GM13976 (cell line): ENCODE measurements around the gene FNBP1.
"Not testable (repeated sequence)": the region's sequence is repeated elsewhere in the genome, so short reads cannot be mapped to it uniquely, and the experiment has no call there.

Experiments used
- DNase-seq: peaks from one replicate; pipeline ENCODE4 v3.0.0; 2012; ENCODE audit warnings: low spot score
- in situ Hi-C: fragments of 300-500 bp; cut with MboI; formaldehyde crosslinking; loops from one replicate; pipeline ENCODE4 v1.12.0; 2022; ENCODE audit warnings: low sequenced_read_pairs, mixed read lengths, inconsistent platforms; ENCODE audit not compliant: unreplicated experiment
- TF ChIP-seq, protein P1 (sequence below): IDR thresholded peaks from 2 replicates; pipeline ENCODE4 v1.5.1; 2012; ENCODE audit warnings: borderline replicate concordance, mild to moderate bottlenecking; ENCODE audit not compliant: insufficient read depth; ENCODE audit errors: extremely low read depth, missing control alignments, control extremely low read depth

FNBP1 gene

DNA sequence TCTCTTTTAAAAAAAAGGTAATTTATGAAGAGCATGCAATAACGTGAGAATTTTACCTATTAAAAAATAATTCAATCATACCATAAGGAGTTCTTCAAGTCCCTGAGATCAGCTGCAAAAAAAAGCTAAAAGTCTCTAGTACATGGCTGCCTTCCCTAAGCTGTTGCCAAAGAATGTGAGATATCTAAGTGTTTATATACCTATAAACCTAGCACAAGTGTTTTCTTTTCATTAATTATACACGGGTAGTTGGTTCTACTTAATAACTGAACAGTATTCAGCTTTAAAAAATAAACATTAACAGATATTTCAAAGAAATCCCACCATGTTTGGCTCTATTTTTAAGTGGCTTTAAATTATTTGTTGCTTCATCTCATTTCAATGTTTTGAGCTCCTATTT lies 25.9 kb downstream of the FNBP1 start:
- TF ChIP-seq, protein P1, sequence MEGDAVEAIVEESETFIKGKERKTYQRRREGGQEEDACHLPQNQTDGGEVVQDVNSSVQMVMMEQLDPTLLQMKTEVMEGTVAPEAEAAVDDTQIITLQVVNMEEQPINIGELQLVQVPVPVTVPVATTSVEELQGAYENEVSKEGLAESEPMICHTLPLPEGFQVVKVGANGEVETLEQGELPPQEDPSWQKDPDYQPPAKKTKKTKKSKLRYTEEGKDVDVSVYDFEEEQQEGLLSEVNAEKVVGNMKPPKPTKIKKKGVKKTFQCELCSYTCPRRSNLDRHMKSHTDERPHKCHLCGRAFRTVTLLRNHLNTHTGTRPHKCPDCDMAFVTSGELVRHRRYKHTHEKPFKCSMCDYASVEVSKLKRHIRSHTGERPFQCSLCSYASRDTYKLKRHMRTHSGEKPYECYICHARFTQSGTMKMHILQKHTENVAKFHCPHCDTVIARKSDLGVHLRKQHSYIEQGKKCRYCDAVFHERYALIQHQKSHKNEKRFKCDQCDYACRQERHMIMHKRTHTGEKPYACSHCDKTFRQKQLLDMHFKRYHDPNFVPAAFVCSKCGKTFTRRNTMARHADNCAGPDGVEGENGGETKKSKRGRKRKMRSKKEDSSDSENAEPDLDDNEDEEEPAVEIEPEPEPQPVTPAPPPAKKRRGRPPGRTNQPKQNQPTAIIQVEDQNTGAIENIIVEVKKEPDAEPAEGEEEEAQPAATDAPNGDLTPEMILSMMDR: no peak
- in situ Hi-C loops: no loop called here
- DNase-seq: no peak

DNA sequence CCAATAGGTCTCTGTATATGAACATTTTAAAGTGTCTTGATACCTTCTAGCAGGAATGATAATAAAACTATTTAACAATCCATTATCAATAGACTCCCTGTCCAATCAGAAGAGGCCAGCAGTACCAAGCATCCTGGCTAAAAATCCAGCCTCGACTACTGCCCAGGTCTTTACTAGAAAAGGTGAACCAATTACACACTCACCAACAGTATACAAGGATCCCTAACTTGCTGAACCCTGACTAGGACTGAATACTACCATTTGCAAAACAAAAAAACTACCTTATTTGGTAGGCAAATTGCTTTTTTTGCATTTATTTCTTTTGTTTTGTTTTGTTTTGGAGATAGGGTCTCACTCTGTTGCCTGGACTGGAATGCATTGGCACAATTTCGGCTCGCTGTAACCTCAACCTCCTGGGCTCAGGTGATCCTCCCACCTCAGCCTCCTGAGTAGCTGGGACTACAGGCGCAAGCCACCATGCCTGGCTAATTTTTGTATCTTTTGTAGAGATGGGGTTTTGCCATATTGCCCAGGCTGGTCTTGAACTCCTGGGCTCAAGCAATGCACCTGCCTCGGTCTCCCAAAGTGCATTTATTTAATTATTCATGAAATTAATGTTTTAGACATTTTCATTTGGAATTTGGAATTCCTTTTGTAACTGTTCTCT lies 27.5 kb downstream of the FNBP1 start:
- in situ Hi-C loops: no loop called here

DNA sequence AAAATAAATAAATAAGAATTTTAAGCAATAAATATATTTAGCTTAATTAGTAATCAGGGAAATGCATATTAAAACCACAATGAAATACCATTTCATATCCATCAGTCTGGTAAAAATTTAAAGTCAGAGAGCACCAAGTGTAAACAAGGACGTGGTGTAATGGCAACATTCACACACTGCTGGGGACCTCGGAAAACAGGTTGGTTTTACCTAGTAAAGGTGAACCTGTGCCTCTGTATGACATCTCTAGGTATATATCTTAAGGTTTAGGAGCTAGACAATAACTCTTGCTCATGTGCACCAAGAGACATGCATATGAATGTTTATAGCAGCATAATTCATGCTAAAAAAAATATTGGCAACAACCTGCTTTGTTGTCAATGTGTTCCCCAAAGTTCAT lies 29.7 kb downstream of the FNBP1 start:
- TF ChIP-seq, protein P1: no peak
- no peak for DNase-seq
- in situ Hi-C loops: no loop called here

More for the DNA sequence above, 27.5 kb downstream of the FNBP1 start:
- no peak for DNase-seq
- TF ChIP-seq, protein P1: no peak

DNA sequence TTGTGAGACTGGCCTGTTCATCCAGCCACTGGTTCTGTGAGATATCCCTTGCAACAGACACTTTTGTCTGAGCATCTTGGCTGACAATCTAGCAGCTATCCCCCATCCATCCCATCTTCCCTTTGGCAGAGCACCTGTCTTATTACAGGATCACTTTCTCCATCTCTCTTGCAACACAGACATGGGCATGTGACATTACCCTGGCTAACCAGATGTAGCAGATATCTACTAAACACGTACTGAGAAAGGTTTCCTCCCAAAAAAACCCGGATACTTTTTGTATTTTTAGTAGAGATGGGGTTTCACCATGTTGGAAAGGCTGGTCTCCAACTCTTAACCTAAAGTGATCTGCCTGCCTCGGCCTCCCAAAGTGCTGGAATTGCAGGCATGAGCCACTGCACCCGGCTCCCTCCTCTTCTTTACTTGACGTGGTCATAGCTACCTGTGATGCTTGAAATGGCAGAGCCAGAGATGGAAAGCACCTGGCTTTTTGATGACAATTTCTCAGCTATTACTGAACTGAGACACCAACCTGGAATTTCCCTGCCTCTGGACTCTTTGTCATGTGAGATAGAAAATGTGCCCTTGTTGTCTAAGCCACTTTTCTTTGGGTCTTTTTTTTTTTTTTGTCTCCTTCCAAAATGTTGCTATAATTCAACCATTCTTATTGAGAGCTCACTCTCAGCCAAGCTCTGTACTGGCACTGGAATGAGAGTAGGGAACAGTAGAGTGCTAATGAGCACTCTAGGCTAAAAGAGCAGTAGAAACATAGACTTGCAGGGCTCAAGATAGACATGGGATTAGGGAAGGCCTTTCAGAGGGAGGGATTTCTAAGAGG lies 32.6 kb downstream of the FNBP1 start:
- TF ChIP-seq, protein P1: no peak
- in situ Hi-C loops: no loop called here
- peak; percentile 42 for DNase-seq

DNA sequence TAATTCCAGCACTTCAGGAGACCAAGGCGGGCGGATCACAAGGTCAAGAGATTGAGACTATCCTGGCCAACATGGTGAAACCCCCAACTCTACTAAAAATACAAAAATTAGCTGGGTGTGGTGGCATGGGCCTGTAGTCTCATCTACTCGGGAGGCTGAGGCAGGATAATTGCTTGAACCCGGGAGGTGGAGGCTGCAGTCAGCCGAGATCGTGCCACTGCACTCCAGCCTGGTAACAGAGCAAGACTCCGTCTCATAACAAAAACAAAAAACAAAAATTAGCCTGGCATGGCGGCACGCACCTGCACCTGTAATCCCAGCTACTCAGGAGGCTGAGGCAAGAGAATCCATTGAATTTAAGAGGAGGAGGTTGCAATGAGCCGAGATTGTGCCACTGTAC lies 33.4 kb downstream of the FNBP1 start:
- DNase-seq, in situ Hi-C loops: not testable (repeated sequence)

DNA sequence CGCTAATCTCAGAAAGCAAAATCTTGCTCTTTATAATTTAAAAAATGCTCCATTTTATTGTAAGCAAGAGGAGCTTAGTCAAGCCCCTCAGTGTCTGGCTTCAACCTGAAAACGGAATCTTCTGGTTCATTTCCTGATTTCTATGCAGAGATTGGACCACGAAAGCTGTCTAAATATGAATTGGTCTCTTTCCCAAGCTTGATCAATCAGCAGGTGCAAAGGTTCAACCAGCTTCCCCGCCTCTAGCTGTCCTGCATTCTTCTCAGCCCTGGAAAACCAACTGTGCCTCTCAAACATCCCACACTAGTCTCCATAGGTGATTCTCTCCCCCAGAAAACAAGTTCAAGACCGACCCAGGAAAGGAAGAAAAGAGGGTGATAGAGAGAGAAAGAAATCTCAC lies 34.5 kb downstream of the FNBP1 start:
- in situ Hi-C loops: no loop called here
- no peak for DNase-seq
- TF ChIP-seq, protein P1: no peak

DNA sequence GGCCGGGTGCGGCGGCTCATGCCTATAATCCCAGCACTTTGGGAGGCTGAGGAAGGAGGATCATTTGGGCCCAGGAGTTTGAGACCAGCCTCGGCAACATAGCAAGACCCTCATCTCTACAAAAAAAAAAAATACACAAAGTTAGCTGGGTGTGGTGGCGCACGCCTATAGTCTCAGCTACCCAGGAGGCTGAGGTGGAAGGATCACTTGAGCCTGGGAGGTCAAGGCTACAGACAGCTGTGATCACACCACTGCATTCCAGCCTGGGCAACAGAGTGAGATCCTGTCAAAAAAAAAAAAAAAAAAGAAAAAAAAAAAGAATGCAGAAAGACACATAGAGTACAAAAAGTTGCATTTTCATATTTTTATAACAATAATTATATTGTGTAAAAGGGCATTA lies 36.0 kb downstream of the FNBP1 start:
- in situ Hi-C loops, DNase-seq: not testable (repeated sequence)
